ENCODE data around the gene FEM1A. TPM values are rescaled to one million over a fixed set of nuclear protein-coding genes. Genes with fewer than 3 reads are reported as not detected.
A peak's percentile ranks its signal among the peaks of the same experiment; 100 is the strongest.

Gene FEM1A
- total and polyA plus RNA-seq, 10 of the 15 experiments (the other 5 are each of a cell fraction or from before 2014, with no cell fraction given), result 0.27 to 17.4 (median 3.8) TPM

DNA sequence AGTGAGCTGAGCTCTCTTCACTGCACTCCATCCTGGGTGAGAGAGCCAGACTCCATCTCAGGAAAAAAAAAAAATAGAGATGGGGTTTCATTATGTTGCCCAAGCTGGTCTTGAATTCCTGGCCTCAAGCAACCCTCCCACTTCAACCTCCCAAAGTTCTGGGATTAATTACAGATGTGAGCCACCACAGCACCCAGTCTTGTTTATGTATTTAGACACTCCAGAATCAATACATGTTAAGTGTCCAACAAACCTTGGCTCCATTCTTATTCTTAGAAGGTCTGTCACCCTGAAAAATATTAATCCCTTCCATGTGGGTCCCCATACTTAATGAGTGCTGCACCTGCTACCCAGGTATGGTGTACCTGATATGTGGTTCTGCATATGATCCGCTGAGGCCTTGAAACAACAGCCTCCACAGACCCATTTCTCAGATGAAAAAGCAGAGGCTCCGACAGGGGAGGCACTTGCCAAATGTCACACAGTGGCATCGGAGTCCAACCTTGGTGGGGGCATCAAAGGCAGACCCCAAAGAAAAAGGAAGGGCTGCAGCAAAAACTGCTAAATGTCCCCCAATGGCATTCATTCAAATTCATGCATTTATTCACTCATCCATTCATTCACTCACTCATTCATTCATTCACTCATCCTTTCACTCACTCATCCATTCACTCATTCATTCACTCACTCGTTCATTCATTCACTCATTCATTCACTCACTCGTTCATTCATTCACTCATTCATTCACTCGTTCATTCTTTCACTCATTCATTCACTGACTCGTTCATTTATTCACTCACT, 23.3 kb downstream of the FEM1A start (continued):
- TF ChIP-seq ZBTB33 (IDR thresholded peaks at IDR 0.05) (0 out of 2 replicates have a peak, but pooled peaks have one; percentile 31), CEBPB (IDR thresholded peaks at IDR 0.05; ENCODE audit: borderline replicate concordance in 1 of 2, low read depth in 2 of 2, low read length in 2 of 2) (no peak), ZNF274 (IDR thresholded peaks at IDR 0.05; ENCODE audit: insufficient read depth, insufficient read length) (no peak), ESRRA (IDR thresholded peaks at IDR 0.05; ENCODE audit: low read length) (no peak), ZNF207 (IDR thresholded peaks at IDR 0.05; ENCODE audit: borderline replicate concordance) (no peak), BHLHE40 (IDR thresholded peaks at IDR 0.05; ENCODE audit: borderline replicate concordance in 1 of 2, low read depth in 2 of 2, low read length in 1 of 2) (no peak), CBFB (IDR thresholded peaks at IDR 0.05; ENCODE audit: low read depth) (no peak), TARDBP (IDR thresholded peaks at IDR 0.05; ENCODE audit: borderline replicate concordance) (peak; percentile 83; the same call in 1 of the 2 replicates), BACH1 (IDR thresholded peaks at IDR 0.05; ENCODE audit: borderline replicate concordance) (no peak; the same call in 1 of the 2 replicates), PAX5 (IDR thresholded peaks at IDR 0.05; ENCODE audit: borderline replicate concordance, low read depth, low read length) (no peak), IKZF1 (conservative IDR thresholded peaks at IDR 0.05) (no peak), NR2F1 (conservative IDR thresholded peaks at IDR 0.05) (no peak), SMAD5 (IDR thresholded peaks at IDR 0.05; ENCODE audit: low read depth) (no peak), BCL11A (IDR thresholded peaks at IDR 0.05; ENCODE audit: low read depth, low read length) (no peak), SREBF1 (IDR thresholded peaks at IDR 0.05; ENCODE audit: low read length) (no peak), SMAD1 (IDR thresholded peaks at IDR 0.05; ENCODE audit: low read depth, partially characterized antibody) (no peak), PKNOX1 (IDR thresholded peaks at IDR 0.05) (peak; percentile 38; the same call in 1 of the 2 replicates), MEF2A (IDR thresholded peaks at IDR 0.05; ENCODE audit: insufficient read depth, low read depth, low read length) (no peak), SUPT20H (IDR thresholded peaks at IDR 0.05; ENCODE audit: borderline replicate concordance, control insufficient read depth, low read depth, low read length) (no peak), STAT1 (conservative IDR thresholded peaks at IDR 0.05) (no peak), YBX1 (IDR thresholded peaks at IDR 0.05) (no peak), POLR2AphosphoS5 (IDR thresholded peaks at IDR 0.05; ENCODE audit: low read length) (peak; percentile 50; the same call in 1 of the 2 replicates)

Measured in GM12878 (cell line).